HEK293 (cell line): ENCODE data around the gene GBGT1.

Experiments
- CTCF ChIP-seq: fragments of 450-650 bp; formaldehyde crosslinking; IDR thresholded peaks from 2 replicates; pipeline ENCODE4 v1.5.1; 2016; ENCODE audit warnings: missing biosample characterization, missing genetic modification characterization
- GLIS2 ChIP-seq: fragments of 450-650 bp; formaldehyde crosslinking; IDR thresholded peaks from 2 replicates; pipeline ENCODE4 v1.5.1; 2016; ENCODE audit warnings: missing biosample characterization, missing genetic modification characterization
- MZF1 ChIP-seq: fragments of 450-650 bp; formaldehyde crosslinking; IDR thresholded peaks from 2 replicates; pipeline ENCODE4 v1.5.1; 2017; ENCODE audit warnings: missing biosample characterization, missing genetic modification characterization, borderline replicate concordance
- PATZ1 ChIP-seq: fragments of 450-650 bp; formaldehyde crosslinking; IDR thresholded peaks from 2 replicates; pipeline ENCODE4 v1.5.1; 2016; ENCODE audit warnings: missing biosample characterization, missing genetic modification characterization
- SP3 ChIP-seq: fragments of 450-650 bp; formaldehyde crosslinking; IDR thresholded peaks from 2 replicates; pipeline ENCODE4 v1.5.1; 2016; ENCODE audit warnings: missing biosample characterization, missing genetic modification characterization
- ZBTB10 ChIP-seq: fragments of 450-650 bp; formaldehyde crosslinking; IDR thresholded peaks from 2 replicates; pipeline ENCODE4 v1.5.1; 2016; ENCODE audit warnings: missing biosample characterization, missing genetic modification characterization
- ZBTB20 ChIP-seq: fragments of 450-650 bp; formaldehyde crosslinking; IDR thresholded peaks from 2 replicates; pipeline ENCODE4 v1.5.1; 2016; ENCODE audit warnings: missing biosample characterization, missing genetic modification characterization
- ZEB2 ChIP-seq: fragments of 450-650 bp; formaldehyde crosslinking; IDR thresholded peaks from 2 replicates; pipeline ENCODE4 v1.5.1; 2016; ENCODE audit warnings: missing biosample characterization, missing genetic modification characterization
- ZFHX2 ChIP-seq: fragments of 450-650 bp; formaldehyde crosslinking; conservative IDR thresholded peaks from 2 replicates; pipeline ENCODE4 v1.5.1; 2016; ENCODE audit warnings: missing biosample characterization, missing genetic modification characterization
- ZNF2 ChIP-seq: fragments of 450-650 bp; formaldehyde crosslinking; IDR thresholded peaks from 2 replicates; pipeline ENCODE4 v1.5.1; 2016; ENCODE audit warnings: missing biosample characterization, missing genetic modification characterization
- ZNF692 ChIP-seq: fragments of 450-650 bp; formaldehyde crosslinking; IDR thresholded peaks from 2 replicates; pipeline ENCODE4 v1.5.1; 2016; ENCODE audit warnings: missing biosample characterization, missing genetic modification characterization
- TF ChIP-seq, protein P1 (sequence below): fragments of 450-650 bp; formaldehyde crosslinking; IDR thresholded peaks from 2 replicates; pipeline ENCODE4 v1.5.1; 2016; ENCODE audit warnings: missing biosample characterization, missing genetic modification characterization
- TF ChIP-seq, protein P2 (sequence below): fragments of 450-650 bp; formaldehyde crosslinking; IDR thresholded peaks from 2 replicates; pipeline ENCODE4 v1.5.1; 2017; ENCODE audit warnings: missing biosample characterization, mild to moderate bottlenecking, missing genetic modification characterization, moderate library complexity
- TF ChIP-seq, protein P3 (sequence below): fragments of 450-650 bp; formaldehyde crosslinking; IDR thresholded peaks from 2 replicates; pipeline ENCODE4 v1.5.1; 2016; ENCODE audit warnings: missing biosample characterization, missing genetic modification characterization
- TF ChIP-seq, protein P4 (sequence below): fragments of 450-650 bp; formaldehyde crosslinking; IDR thresholded peaks from 2 replicates; pipeline ENCODE4 v1.5.1; 2017; ENCODE audit warnings: missing biosample characterization, missing genetic modification characterization

GBGT1 gene

GRCh38 chr9:133144142-133144903 lies 19.4 kb downstream of the GBGT1 start (continued):
- TF ChIP-seq, protein P1, sequence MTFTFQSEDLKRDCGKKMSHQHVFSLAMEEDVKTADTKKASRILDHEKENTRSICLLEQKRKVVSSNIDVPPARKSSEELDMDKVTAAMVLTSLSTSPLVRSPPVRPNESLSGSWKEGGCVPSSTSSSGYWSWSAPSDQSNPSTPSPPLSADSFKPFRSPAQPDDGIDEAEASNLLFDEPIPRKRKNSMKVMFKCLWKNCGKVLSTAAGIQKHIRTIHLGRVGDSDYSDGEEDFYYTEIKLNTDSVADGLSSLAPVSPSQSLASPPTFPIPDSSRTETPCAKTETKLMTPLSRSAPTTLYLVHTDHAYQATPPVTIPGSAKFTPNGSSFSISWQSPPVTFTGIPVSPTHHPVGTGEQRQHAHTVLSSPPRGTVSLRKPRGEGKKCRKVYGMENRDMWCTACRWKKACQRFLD (tag by site-specific recombination): no peak
- TF ChIP-seq, protein P2, sequence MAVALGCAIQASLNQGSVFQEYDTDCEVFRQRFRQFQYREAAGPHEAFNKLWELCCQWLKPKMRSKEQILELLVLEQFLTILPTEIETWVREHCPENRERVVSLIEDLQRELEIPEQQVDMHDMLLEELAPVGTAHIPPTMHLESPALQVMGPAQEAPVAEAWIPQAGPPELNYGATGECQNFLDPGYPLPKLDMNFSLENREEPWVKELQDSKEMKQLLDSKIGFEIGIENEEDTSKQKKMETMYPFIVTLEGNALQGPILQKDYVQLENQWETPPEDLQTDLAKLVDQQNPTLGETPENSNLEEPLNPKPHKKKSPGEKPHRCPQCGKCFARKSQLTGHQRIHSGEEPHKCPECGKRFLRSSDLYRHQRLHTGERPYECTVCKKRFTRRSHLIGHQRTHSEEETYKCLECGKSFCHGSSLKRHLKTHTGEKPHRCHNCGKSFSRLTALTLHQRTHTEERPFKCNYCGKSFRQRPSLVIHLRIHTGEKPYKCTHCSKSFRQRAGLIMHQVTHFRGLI (tag by site-specific recombination): peak; percentile 42; the same call in 1 of the 2 replicates
- peak; percentile 56; the same call in 1 of the 2 replicates for TF ChIP-seq ZBTB10 (tag by site-specific recombination)
- TF ChIP-seq, protein P3, sequence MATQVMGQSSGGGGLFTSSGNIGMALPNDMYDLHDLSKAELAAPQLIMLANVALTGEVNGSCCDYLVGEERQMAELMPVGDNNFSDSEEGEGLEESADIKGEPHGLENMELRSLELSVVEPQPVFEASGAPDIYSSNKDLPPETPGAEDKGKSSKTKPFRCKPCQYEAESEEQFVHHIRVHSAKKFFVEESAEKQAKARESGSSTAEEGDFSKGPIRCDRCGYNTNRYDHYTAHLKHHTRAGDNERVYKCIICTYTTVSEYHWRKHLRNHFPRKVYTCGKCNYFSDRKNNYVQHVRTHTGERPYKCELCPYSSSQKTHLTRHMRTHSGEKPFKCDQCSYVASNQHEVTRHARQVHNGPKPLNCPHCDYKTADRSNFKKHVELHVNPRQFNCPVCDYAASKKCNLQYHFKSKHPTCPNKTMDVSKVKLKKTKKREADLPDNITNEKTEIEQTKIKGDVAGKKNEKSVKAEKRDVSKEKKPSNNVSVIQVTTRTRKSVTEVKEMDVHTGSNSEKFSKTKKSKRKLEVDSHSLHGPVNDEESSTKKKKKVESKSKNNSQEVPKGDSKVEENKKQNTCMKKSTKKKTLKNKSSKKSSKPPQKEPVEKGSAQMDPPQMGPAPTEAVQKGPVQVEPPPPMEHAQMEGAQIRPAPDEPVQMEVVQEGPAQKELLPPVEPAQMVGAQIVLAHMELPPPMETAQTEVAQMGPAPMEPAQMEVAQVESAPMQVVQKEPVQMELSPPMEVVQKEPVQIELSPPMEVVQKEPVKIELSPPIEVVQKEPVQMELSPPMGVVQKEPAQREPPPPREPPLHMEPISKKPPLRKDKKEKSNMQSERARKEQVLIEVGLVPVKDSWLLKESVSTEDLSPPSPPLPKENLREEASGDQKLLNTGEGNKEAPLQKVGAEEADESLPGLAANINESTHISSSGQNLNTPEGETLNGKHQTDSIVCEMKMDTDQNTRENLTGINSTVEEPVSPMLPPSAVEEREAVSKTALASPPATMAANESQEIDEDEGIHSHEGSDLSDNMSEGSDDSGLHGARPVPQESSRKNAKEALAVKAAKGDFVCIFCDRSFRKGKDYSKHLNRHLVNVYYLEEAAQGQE (tag by site-specific recombination): no peak
- TF ChIP-seq SP3 (tag by site-specific recombination): peak; percentile 85
- peak; percentile 98 for TF ChIP-seq ZNF2 (tag by site-specific recombination)
- TF ChIP-seq GLIS2: peak; percentile 90
- peak; percentile 99 for TF ChIP-seq PATZ1 (tag by site-specific recombination)
- TF ChIP-seq ZFHX2 (tag by site-specific recombination): peak; percentile 93
- TF ChIP-seq, protein P4, sequence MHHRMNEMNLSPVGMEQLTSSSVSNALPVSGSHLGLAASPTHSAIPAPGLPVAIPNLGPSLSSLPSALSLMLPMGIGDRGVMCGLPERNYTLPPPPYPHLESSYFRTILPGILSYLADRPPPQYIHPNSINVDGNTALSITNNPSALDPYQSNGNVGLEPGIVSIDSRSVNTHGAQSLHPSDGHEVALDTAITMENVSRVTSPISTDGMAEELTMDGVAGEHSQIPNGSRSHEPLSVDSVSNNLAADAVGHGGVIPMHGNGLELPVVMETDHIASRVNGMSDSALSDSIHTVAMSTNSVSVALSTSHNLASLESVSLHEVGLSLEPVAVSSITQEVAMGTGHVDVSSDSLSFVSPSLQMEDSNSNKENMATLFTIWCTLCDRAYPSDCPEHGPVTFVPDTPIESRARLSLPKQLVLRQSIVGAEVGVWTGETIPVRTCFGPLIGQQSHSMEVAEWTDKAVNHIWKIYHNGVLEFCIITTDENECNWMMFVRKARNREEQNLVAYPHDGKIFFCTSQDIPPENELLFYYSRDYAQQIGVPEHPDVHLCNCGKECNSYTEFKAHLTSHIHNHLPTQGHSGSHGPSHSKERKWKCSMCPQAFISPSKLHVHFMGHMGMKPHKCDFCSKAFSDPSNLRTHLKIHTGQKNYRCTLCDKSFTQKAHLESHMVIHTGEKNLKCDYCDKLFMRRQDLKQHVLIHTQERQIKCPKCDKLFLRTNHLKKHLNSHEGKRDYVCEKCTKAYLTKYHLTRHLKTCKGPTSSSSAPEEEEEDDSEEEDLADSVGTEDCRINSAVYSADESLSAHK (tag by site-specific recombination): 0 out of 2 replicates have a peak, but pooled peaks have one; percentile 16
- peak; percentile 90 for TF ChIP-seq ZEB2 (tag by site-specific recombination)
- TF ChIP-seq ZNF692 (tag by site-specific recombination): peak; percentile 68
- TF ChIP-seq ZBTB20 (tag by site-specific recombination): peak; percentile 32; the same call in 1 of the 2 replicates
- peak; percentile 99 for TF ChIP-seq CTCF (tag by site-specific recombination)
- TF ChIP-seq MZF1: 0 out of 2 replicates have a peak, but pooled peaks have one; percentile 16
